GM12878 (cell line): ENCODE data around the gene RNPS1. TPM values are rescaled to one million over a fixed set of nuclear protein-coding genes. Genes with fewer than 3 reads are reported as not detected.

Source experiments
- ATF7 ChIP-seq: fragments of 450-650 bp; IDR thresholded peaks from 2 replicates; pipeline ENCODE4 v1.6.1; 2016; ENCODE audit warnings: low read depth, mild to moderate bottlenecking
- BCL11A ChIP-seq: IDR thresholded peaks from 2 replicates; pipeline ENCODE4 v1.6.1; 2011; ENCODE audit warnings: low read depth, low read length
- BHLHE40 ChIP-seq, 2 experiments: fragments of 450-650 bp in 1 of 2; IDR thresholded peaks; 2 replicates each; pipeline ENCODE4 v1.6.1; 2011 to 2017; ENCODE audit warnings: low read depth in 2 of 2, borderline replicate concordance in 1 of 2, improper control_type of control experiment in 1 of 2, low read length in 1 of 2, mild to moderate bottlenecking in 1 of 2
- CHD1 ChIP-seq: IDR thresholded peaks from 2 replicates; pipeline ENCODE4 v1.6.1; 2012; ENCODE audit warnings: low read depth, low read length, improper control_type of control experiment
- HCFC1 ChIP-seq: fragments of 150-350 bp; IDR thresholded peaks from 2 replicates; pipeline ENCODE4 v1.6.1; 2014; ENCODE audit warnings: low read length
- HDGF ChIP-seq: fragments of 450-650 bp; IDR thresholded peaks from 2 replicates; pipeline ENCODE4 v1.6.1; 2016; ENCODE audit warnings: antibody characterized with exemption
- KDM1A ChIP-seq: fragments of 200-600 bp; sonication (generic); IDR thresholded peaks from 2 replicates; pipeline ENCODE4 v1.6.1; 2016; ENCODE audit warnings: borderline replicate concordance
- MAX ChIP-seq: IDR thresholded peaks from 2 replicates; pipeline ENCODE4 v1.6.1; 2012; ENCODE audit warnings: low read depth, low read length, improper control_type of control experiment
- MEF2B ChIP-seq: fragments of 450-650 bp; IDR thresholded peaks from 2 replicates; pipeline ENCODE4 v1.6.1; 2018; ENCODE audit warnings: mild to moderate bottlenecking, moderate library complexity; ENCODE audit not compliant: partially characterized antibody, poor library complexity, severe bottlenecking
- MLLT1 ChIP-seq: fragments of 450-650 bp; IDR thresholded peaks from 2 replicates; pipeline ENCODE4 v1.6.1; 2016; ENCODE audit warnings: mild to moderate bottlenecking
- NR2F1 ChIP-seq: fragments of 450-650 bp; conservative IDR thresholded peaks from 2 replicates; pipeline ENCODE4 v1.6.1; 2017; ENCODE audit warnings: mild to moderate bottlenecking
- RCOR1 ChIP-seq: conservative IDR thresholded peaks from 2 replicates; pipeline ENCODE4 v1.6.1; 2012; ENCODE audit warnings: low read depth, low read length, improper control_type of control experiment
- SIN3A ChIP-seq: IDR thresholded peaks from 2 replicates; pipeline ENCODE4 v1.6.1; 2012; ENCODE audit warnings: low read depth, low read length, improper control_type of control experiment
- SKIL ChIP-seq: fragments of 450-650 bp; IDR thresholded peaks from 2 replicates; pipeline ENCODE4 v1.6.1; 2017; ENCODE audit warnings: mild to moderate bottlenecking, low read depth, inconsistent platforms; ENCODE audit not compliant: poor library complexity, severe bottlenecking
- SMAD5 ChIP-seq: IDR thresholded peaks from 2 replicates; pipeline ENCODE4 v1.6.1; 2016; ENCODE audit warnings: antibody characterized with exemption, low read depth
- SPI1 ChIP-seq: IDR thresholded peaks from 2 replicates; pipeline ENCODE4 v1.6.1; 2011; ENCODE audit warnings: low read depth, mild to moderate bottlenecking, low read length, moderate library complexity, borderline replicate concordance; ENCODE audit not compliant: insufficient read depth
- SUPT20H ChIP-seq: IDR thresholded peaks from 2 replicates; pipeline ENCODE4 v1.6.1; 2011; ENCODE audit warnings: low read depth, mild to moderate bottlenecking, low read length, moderate library complexity, borderline replicate concordance; ENCODE audit not compliant: control insufficient read depth
- TAF1 ChIP-seq: IDR thresholded peaks from 2 replicates; pipeline ENCODE4 v1.6.1; 2011; ENCODE audit warnings: mild to moderate bottlenecking, low read depth, low read length, borderline replicate concordance
- TBL1XR1 ChIP-seq: IDR thresholded peaks from 2 replicates; pipeline ENCODE4 v1.6.1; 2012; ENCODE audit warnings: low read depth, low read length, improper control_type of control experiment
- TCF12 ChIP-seq: IDR thresholded peaks from 2 replicates; pipeline ENCODE4 v1.6.1; 2011; ENCODE audit warnings: low read depth, mild to moderate bottlenecking, low read length
- TCF7 ChIP-seq: IDR thresholded peaks from 2 replicates; pipeline ENCODE4 v1.6.1; 2014; ENCODE audit warnings: antibody characterized with exemption, borderline replicate concordance
- ZNF24 ChIP-seq: fragments of 450-650 bp; IDR thresholded peaks from 2 replicates; pipeline ENCODE4 v1.6.1; 2017; ENCODE audit warnings: antibody characterized with exemption, mild to moderate bottlenecking
- polyA plus RNA-seq, 11 experiments: library from polyadenylated mRNA; depleted of rRNA in 4 of 11; unstranded in 6 of 11; stranded (reverse) in 5 of 11; fragments of >200 nt; fragmentation: Nextera tagmentation in 4 of 11; fragmentation: Illumina TruSeq in 1 of 11; extraction: Ambion mirVana in 4 of 11; extraction: Trizol in 1 of 11; gene quantifications; 1 replicate in 1 of 11; 2 replicates in 10 of 11; pipeline versions ENCODE4 v1.2.1 to v1.2.3, GENCODE V29; 2011 to 2016; ENCODE audit warnings: inconsistent platforms in 2 of 11, missing spikeins in 2 of 11, low read depth in 1 of 11
- total RNA-seq, 4 experiments: library from RNA; depleted of rRNA in 3 of 4; stranded (reverse); fragments of >200 nt in 3 of 4; fragmentation: Illumina TruSeq in 1 of 4; extraction: Trizol in 1 of 4; gene quantifications; 2 replicates each; pipeline versions ENCODE4 v1.2.1 to v1.2.3, GENCODE V29; 2013 to 2021

Gene RNPS1
- total and polyA plus RNA-seq, 10 of the 15 experiments (the other 5 are each of a cell fraction or from before 2014, with no cell fraction given) = 38.2 to 359 (median 188) TPM

GRCh38 chr16:2295056-2295798 lies 27.3 kb upstream of the RNPS1 start (continued):
- TF ChIP-seq SKIL = peak; percentile 67
- peak; percentile 27; the same call in 1 of the 2 replicates for TF ChIP-seq SPI1
- TF ChIP-seq TCF7 = no peak
- no peak for TF ChIP-seq ZNF24
- TF ChIP-seq TCF12 = peak; percentile 87
- TF ChIP-seq TBL1XR1 = no peak
- no peak for TF ChIP-seq HCFC1
- TF ChIP-seq NR2F1 = 0 out of 2 replicates have a peak, but pooled peaks have one; percentile 10
- TF ChIP-seq KDM1A = no peak
- no peak for TF ChIP-seq RCOR1
- peak; percentile 47; the same call in 1 of the 2 replicates for TF ChIP-seq SIN3A
- no peak for TF ChIP-seq TAF1
- TF ChIP-seq SMAD5 = no peak
- peak; percentile 73 for TF ChIP-seq ATF7
- peak; percentile 30; the same call in 1 of the 2 replicates for TF ChIP-seq MLLT1
- TF ChIP-seq MAX = peak; percentile 89
- peak; percentile 99 to 100 for TF ChIP-seq BHLHE40 (IDR thresholded peaks at IDR 0.05; ENCODE audit: borderline replicate concordance in 1 of 2, low read depth in 2 of 2, low read length in 1 of 2)
- no peak for TF ChIP-seq HDGF
- peak; percentile 90 for TF ChIP-seq MEF2B
- TF ChIP-seq SUPT20H = no peak
- TF ChIP-seq CHD1 = no peak
- peak; percentile 37; the same call in 1 of the 2 replicates for TF ChIP-seq BCL11A
